ENCODE results near the gene TAMALIN.
"Not testable (repeated sequence)": the region's sequence is repeated elsewhere in the genome, so short reads cannot be mapped to it uniquely, and the experiment has no call there.

Gene TAMALIN

GRCh38 chr12:52006726-52007157 is at the start of gene TAMALIN:
TAMALIN (plus strand) TSS chr12:52006946; CDS start chr12:52007020, 74 bp downstream.
- peak; percentile 88 for DNase-seq

GRCh38 chr12:51958542-51958941 is 48.2 kb upstream of the TAMALIN start:
- no peak for DNase-seq

- no peak for DNase-seq
Observed at GRCh38 chr12:51959211-51959610, 47.5 kb upstream of the TAMALIN start.

GRCh38 chr12:51959921-51960320 is 46.8 kb upstream of the TAMALIN start:
- no peak for DNase-seq

GRCh38 chr12:51960488-51960887 is 46.3 kb upstream of the TAMALIN start:
- DNase-seq: no peak

- DNase-seq: no peak
Observed at GRCh38 chr12:51960890-51961289, 45.9 kb upstream of the TAMALIN start.

GRCh38 chr12:51961834-51962233 is 44.9 kb upstream of the TAMALIN start:
- DNase-seq: no peak

GRCh38 chr12:51962737-51963136 is 44.0 kb upstream of the TAMALIN start:
- DNase-seq: no peak

- DNase-seq: no peak
Observed at GRCh38 chr12:51963477-51963876, 43.3 kb upstream of the TAMALIN start.

GRCh38 chr12:51969643-51970042 is 37.1 kb upstream of the TAMALIN start:
- no peak for DNase-seq

- peak; percentile 54 for DNase-seq
Observed at GRCh38 chr12:51970904-51971646, 35.7 kb upstream of the TAMALIN start.

- DNase-seq: peak; percentile 25
Observed at GRCh38 chr12:51971679-51972421, 34.9 kb upstream of the TAMALIN start.

GRCh38 chr12:51972422-51972812 is 34.3 kb upstream of the TAMALIN start:
- DNase-seq: no peak

GRCh38 chr12:51972849-51973273 is 33.9 kb upstream of the TAMALIN start:
- peak; percentile 64 for DNase-seq

GRCh38 chr12:51973560-51973959 is 33.2 kb upstream of the TAMALIN start:
- DNase-seq: no peak

GRCh38 chr12:51974646-51975045 is 32.1 kb upstream of the TAMALIN start:
- DNase-seq: no peak

- DNase-seq: no peak
Observed at GRCh38 chr12:51975196-51975595, 31.6 kb upstream of the TAMALIN start.

GRCh38 chr12:51976376-51977160 is 30.2 kb upstream of the TAMALIN start:
- no peak for DNase-seq

GRCh38 chr12:51977320-51977753 is 29.4 kb upstream of the TAMALIN start:
- DNase-seq: no peak

GRCh38 chr12:51979306-51979705 is 27.4 kb upstream of the TAMALIN start:
- not testable (repeated sequence) for DNase-seq

GRCh38 chr12:51980051-51980808 is 26.5 kb upstream of the TAMALIN start:
- peak; percentile 78 for DNase-seq

- no peak for DNase-seq
Observed at GRCh38 chr12:51980809-51981127, 26.0 kb upstream of the TAMALIN start.

GRCh38 chr12:51984657-51985056 is 22.1 kb upstream of the TAMALIN start:
- no peak for DNase-seq

All from CD4-positive, alpha-beta T cell treated with Interleukin-12 subunit alpha and Interleukin-12 subunit beta, for 1 hour (primary cell).